ENCODE data around the gene BCLAF1. TPM values are rescaled to one million over a fixed set of nuclear protein-coding genes. Genes with fewer than 3 reads are reported as not detected.

The BCLAF1 gene
- total RNA-seq, 1 donor from 2014 or later = 241 TPM

DNA sequence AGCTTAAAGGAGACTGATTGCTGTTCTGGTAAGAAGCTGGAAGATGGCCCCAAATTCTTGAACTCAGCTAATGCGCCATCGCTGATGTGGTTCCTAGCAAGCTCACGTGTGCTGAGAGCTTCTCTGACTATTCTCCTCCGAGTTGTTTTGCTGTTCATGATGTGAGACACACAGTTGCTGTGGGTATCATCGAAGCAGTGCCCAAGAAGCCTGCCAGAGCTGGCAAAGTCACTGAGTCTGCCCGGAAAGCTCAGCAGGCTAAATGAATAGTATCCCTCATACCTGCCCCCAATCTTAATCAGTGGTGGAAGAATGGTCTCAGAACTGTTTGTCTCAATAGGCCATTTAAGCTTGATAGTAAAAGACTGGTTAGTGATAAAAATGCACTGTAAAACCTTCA, 28.3 kb upstream of the BCLAF1 start:
- Mint-ChIP-seq H3K27ac (peak overlapping the region; percentile 69), H3K36me3 (no peaks in the 10 kb centered on the region), H3K9me3 (no peaks in the 10 kb centered on the region), H3K4me1 (peaks cover 9% of the 10 kb centered on the region), H3K27me3 (ENCODE audit: low read depth) (peaks cover 3% of the 10 kb centered on the region), H3K4me3 (no peak overlapping the region)
- no peak for DNase-seq (ENCODE audit: low spot score in 2 of 2, unreplicated experiment in 2 of 2)
- TF ChIP-seq, protein P1, sequence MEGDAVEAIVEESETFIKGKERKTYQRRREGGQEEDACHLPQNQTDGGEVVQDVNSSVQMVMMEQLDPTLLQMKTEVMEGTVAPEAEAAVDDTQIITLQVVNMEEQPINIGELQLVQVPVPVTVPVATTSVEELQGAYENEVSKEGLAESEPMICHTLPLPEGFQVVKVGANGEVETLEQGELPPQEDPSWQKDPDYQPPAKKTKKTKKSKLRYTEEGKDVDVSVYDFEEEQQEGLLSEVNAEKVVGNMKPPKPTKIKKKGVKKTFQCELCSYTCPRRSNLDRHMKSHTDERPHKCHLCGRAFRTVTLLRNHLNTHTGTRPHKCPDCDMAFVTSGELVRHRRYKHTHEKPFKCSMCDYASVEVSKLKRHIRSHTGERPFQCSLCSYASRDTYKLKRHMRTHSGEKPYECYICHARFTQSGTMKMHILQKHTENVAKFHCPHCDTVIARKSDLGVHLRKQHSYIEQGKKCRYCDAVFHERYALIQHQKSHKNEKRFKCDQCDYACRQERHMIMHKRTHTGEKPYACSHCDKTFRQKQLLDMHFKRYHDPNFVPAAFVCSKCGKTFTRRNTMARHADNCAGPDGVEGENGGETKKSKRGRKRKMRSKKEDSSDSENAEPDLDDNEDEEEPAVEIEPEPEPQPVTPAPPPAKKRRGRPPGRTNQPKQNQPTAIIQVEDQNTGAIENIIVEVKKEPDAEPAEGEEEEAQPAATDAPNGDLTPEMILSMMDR (IDR thresholded peaks at IDR 0.05; ENCODE audit: unreplicated experiment) = no peak

GRCh38 chr6:136317021-136317694, 27.5 kb upstream of the BCLAF1 start:
- Mint-ChIP-seq H3K27ac (no peak overlapping the region), H3K4me1 (peaks cover 9% of the 10 kb centered on the region), H3K27me3 (ENCODE audit: low read depth) (peaks cover 3% of the 10 kb centered on the region), H3K36me3 (no peaks in the 10 kb centered on the region), H3K4me3 (no peak overlapping the region), H3K9me3 (no peaks in the 10 kb centered on the region)
- DNase-seq (ENCODE audit: low spot score in 2 of 2, unreplicated experiment in 2 of 2) = peak in 1 of 2 experiments; percentile 51
- TF ChIP-seq, protein P1 (IDR thresholded peaks at IDR 0.05; ENCODE audit: unreplicated experiment) = peak; percentile 77

- Mint-ChIP-seq H3K4me1 (peaks cover 9% of the 10 kb centered on the region), H3K27ac (no peak overlapping the region), H3K9me3 (no peaks in the 10 kb centered on the region), H3K4me3 (no peak overlapping the region), H3K36me3 (no peaks in the 10 kb centered on the region), H3K27me3 (ENCODE audit: low read depth) (peaks cover 3% of the 10 kb centered on the region)
- no peak for DNase-seq (ENCODE audit: low spot score in 2 of 2, unreplicated experiment in 2 of 2)
- TF ChIP-seq, protein P1 (IDR thresholded peaks at IDR 0.05; ENCODE audit: unreplicated experiment) = no peak
These were observed 25.9 kb upstream of the BCLAF1 start for GRCh38 chr6:136315594-136315993.

DNA sequence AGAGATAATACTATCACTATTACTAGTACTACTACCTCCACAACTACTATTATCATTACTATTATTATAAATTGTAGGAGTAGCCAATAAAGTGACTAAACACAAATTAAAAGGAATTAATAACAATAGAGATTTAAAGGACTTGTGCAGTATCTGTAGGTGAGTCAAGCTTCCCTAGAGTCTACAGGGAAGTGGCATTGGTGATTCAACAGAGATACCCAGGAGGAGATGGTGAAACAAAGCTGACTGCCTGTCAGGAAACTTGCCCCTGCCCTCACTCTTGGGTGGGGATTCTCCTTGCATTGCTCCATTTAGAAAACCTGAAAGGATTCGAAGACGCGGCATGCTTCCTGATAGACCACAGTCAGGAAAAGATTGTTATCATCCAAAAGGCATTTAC, 23.3 kb upstream of the BCLAF1 start:
- Mint-ChIP-seq H3K9me3 (no peaks in the 10 kb centered on the region), H3K4me1 (peaks cover 7% of the 10 kb centered on the region), H3K4me3 (no peak overlapping the region), H3K27ac (no peak overlapping the region), H3K36me3 (no peaks in the 10 kb centered on the region), H3K27me3 (ENCODE audit: low read depth) (peaks cover 3% of the 10 kb centered on the region)
- DNase-seq (ENCODE audit: low spot score in 2 of 2, unreplicated experiment in 2 of 2) = no peak
- TF ChIP-seq, protein P1 (IDR thresholded peaks at IDR 0.05; ENCODE audit: unreplicated experiment) = no peak

GRCh38 chr6:136309729-136310311, 20.2 kb upstream of the BCLAF1 start:
- H3K27ac Mint-ChIP-seq = no peak overlapping the region
- TF ChIP-seq, protein P1 (IDR thresholded peaks at IDR 0.05; ENCODE audit: unreplicated experiment) = no peak
- H3K4me3 Mint-ChIP-seq = no peak overlapping the region
- H3K27me3 Mint-ChIP-seq (ENCODE audit: low read depth) = peaks cover 3% of the 10 kb centered on the region
- H3K4me1 Mint-ChIP-seq = no peaks in the 10 kb centered on the region
- no peaks in the 10 kb centered on the region for H3K36me3 Mint-ChIP-seq
- no peak for DNase-seq (ENCODE audit: low spot score in 2 of 2, unreplicated experiment in 2 of 2)
- H3K9me3 Mint-ChIP-seq = no peaks in the 10 kb centered on the region

Data from mesothelial cell of epicardium (in vitro differentiated cells).